Thyroid gland (tissue), 4 donors: Measurements from ENCODE around the gene ANKFY1.

Source experiments
- POLR2A ChIP-seq, 2 donors: fragments of 450-650 bp; IDR thresholded peaks; one replicate each; pipeline ENCODE4 v1.6.1; 2017; ENCODE audit warnings: antibody characterized with exemption in 2 of 2, mild to moderate bottlenecking in 2 of 2, moderate library complexity in 1 of 2
- TF ChIP-seq, protein P1 (sequence below), 6 experiments: fragments of 200-600 bp in 3 of 6; fragments of 450-650 bp in 3 of 6; sonication (generic) in 3 of 6; IDR thresholded peaks; one replicate each; pipeline ENCODE4 v1.5.1; 2016 to 2019; ENCODE audit warnings: antibody characterized with exemption in 6 of 6, mild to moderate bottlenecking in 2 of 6, inconsistent platforms in 1 of 6, moderate library complexity in 1 of 6

DNA sequence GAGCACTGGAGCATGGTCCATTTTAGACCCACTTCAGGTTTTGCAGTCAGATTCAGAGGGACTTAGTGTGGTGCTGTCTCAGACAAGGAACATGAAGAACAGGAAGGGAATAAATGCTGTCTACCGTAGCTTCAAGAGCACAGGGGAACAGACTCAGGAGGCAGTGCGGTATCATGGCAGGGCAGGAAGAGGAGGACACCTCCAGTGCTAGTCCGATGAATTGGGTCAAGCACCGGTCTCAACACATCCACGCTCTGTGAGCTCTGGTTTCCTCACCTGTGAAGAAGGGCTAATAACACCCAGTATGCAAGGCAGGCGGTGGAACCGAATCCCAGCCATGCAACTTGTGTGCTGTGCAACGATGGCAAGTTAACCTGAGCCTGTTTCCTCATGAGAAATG lies 3.6 kb upstream of the ANKFY1 start:
- TF ChIP-seq, protein P1, sequence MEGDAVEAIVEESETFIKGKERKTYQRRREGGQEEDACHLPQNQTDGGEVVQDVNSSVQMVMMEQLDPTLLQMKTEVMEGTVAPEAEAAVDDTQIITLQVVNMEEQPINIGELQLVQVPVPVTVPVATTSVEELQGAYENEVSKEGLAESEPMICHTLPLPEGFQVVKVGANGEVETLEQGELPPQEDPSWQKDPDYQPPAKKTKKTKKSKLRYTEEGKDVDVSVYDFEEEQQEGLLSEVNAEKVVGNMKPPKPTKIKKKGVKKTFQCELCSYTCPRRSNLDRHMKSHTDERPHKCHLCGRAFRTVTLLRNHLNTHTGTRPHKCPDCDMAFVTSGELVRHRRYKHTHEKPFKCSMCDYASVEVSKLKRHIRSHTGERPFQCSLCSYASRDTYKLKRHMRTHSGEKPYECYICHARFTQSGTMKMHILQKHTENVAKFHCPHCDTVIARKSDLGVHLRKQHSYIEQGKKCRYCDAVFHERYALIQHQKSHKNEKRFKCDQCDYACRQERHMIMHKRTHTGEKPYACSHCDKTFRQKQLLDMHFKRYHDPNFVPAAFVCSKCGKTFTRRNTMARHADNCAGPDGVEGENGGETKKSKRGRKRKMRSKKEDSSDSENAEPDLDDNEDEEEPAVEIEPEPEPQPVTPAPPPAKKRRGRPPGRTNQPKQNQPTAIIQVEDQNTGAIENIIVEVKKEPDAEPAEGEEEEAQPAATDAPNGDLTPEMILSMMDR (IDR thresholded peaks at IDR 0.05) = no peak
- no peak for TF ChIP-seq POLR2A (IDR thresholded peaks at IDR 0.05)
